ENCODE data around the gene GBF1.
"Not testable (repeated sequence)": the region's sequence is repeated elsewhere in the genome, so short reads cannot be mapped to it uniquely, and the experiment has no call there.

GBF1 gene

DNA sequence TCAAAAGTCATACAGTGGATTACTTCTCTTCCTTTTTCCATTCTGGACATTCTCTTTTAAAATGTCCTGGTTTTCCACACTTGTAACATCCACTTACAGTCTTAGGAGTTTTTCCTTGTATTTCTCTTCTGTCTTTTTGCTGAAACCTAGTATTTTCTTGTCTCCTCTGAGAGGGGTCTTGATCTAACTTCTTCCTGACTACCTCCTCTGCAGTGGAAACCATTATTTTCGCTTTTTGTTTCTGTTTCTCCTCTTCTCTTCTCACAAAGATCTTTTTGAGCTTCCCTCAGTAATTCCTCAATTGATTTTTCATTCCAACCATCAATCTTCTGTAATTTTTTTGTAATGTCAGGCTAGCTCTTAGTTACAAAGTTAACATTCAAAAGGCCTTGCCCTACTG, 42.9 kb upstream of the GBF1 start:
- DNase-seq (ENCODE audit: extremely low spot score), result no peak
- TF ChIP-seq ELF4 (IDR thresholded peaks at IDR 0.05) (no peak), ZNF384 (IDR thresholded peaks at IDR 0.05) (no peak), LEF1 (IDR thresholded peaks at IDR 0.05; ENCODE audit: borderline replicate concordance) (no peak), NFRKB (IDR thresholded peaks at IDR 0.05) (no peak), FOXK2 (IDR thresholded peaks at IDR 0.05) (no peak), L3MBTL2 (conservative IDR thresholded peaks at IDR 0.05) (no peak), FOXM1 (IDR thresholded peaks at IDR 0.05; ENCODE audit: borderline replicate concordance) (no peak), TARDBP (IDR thresholded peaks at IDR 0.05) (no peak), HDGF (IDR thresholded peaks at IDR 0.05; ENCODE audit: borderline replicate concordance) (no peak), FOXA1 (IDR thresholded peaks at IDR 0.05) (no peak), SP1 (IDR thresholded peaks at IDR 0.05) (no peak), BHLHE40 (IDR thresholded peaks at IDR 0.05; ENCODE audit: borderline replicate concordance) (no peak)
- TF ChIP-seq, protein P1, sequence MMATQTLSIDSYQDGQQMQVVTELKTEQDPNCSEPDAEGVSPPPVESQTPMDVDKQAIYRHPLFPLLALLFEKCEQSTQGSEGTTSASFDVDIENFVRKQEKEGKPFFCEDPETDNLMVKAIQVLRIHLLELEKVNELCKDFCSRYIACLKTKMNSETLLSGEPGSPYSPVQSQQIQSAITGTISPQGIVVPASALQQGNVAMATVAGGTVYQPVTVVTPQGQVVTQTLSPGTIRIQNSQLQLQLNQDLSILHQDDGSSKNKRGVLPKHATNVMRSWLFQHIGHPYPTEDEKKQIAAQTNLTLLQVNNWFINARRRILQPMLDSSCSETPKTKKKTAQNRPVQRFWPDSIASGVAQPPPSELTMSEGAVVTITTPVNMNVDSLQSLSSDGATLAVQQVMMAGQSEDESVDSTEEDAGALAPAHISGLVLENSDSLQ (IDR thresholded peaks at IDR 0.05), result no peak
- CTCF ChIA-PET, result no interaction called here
- POLR2A ChIA-PET, result interaction anchor here (0.6 kb wide), 1 partner anchor 299 kb away, joined by 4 read pairs; no protein-coding TSS in a partner anchor

DNA sequence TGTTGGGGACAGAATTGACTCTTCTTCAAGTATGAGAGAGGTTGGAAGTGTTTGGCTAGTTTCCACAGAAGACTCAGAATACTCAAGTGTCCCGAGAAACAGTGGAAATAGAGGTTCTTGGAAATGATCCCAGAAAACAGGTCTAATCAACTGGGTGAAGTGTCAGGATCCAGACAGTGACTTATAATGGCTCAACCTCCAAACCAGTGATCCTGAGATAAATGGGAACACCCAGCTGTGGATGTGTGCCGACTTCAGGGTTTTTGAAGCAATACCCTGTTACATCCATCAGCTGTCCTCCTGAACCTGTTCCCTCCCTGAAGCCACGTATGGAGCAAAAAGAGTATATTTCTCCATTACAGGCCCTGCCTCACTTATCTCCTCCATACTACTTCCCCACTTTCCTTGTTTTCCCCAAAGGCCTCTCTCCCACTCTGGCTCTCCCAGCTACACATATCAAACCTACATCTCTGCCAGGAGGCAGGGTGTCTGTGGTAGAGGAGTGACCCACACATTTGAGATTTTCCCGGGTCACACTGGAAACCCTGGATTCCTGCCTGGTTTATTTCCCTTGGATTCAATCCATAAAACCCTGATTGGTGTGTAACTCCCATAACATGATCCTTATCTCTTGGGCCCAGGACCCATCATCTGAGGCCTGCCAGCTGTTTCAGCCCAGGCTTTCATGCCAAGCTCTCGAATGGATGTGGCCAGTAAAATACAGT, 36.9 kb upstream of the GBF1 start:
- DNase-seq (ENCODE audit: extremely low spot score), result no peak
- TF ChIP-seq ELF4 (IDR thresholded peaks at IDR 0.05), result no peak
- TF ChIP-seq, protein P1 (IDR thresholded peaks at IDR 0.05), result no peak
- TF ChIP-seq ZNF384 (IDR thresholded peaks at IDR 0.05), result no peak
- no peak for TF ChIP-seq NFRKB (IDR thresholded peaks at IDR 0.05)
- no peak for TF ChIP-seq BHLHE40 (IDR thresholded peaks at IDR 0.05; ENCODE audit: borderline replicate concordance)
- no peak for TF ChIP-seq FOXK2 (IDR thresholded peaks at IDR 0.05)
- no peak for TF ChIP-seq LEF1 (IDR thresholded peaks at IDR 0.05; ENCODE audit: borderline replicate concordance)
- TF ChIP-seq FOXM1 (IDR thresholded peaks at IDR 0.05; ENCODE audit: borderline replicate concordance), result no peak
- no peak for TF ChIP-seq TARDBP (IDR thresholded peaks at IDR 0.05)
- TF ChIP-seq HDGF (IDR thresholded peaks at IDR 0.05; ENCODE audit: borderline replicate concordance), result no peak
- TF ChIP-seq L3MBTL2 (conservative IDR thresholded peaks at IDR 0.05), result no peak
- TF ChIP-seq ARNT (IDR thresholded peaks at IDR 0.05), result no peak
- ChIA-PET CTCF (interaction anchor here (0.6 to 0.7 kb wide), 2 partner anchors 13 to 22 kb away, joined by 3 read pairs; no protein-coding TSS in a partner anchor), POLR2A (no interaction called here)

DNA sequence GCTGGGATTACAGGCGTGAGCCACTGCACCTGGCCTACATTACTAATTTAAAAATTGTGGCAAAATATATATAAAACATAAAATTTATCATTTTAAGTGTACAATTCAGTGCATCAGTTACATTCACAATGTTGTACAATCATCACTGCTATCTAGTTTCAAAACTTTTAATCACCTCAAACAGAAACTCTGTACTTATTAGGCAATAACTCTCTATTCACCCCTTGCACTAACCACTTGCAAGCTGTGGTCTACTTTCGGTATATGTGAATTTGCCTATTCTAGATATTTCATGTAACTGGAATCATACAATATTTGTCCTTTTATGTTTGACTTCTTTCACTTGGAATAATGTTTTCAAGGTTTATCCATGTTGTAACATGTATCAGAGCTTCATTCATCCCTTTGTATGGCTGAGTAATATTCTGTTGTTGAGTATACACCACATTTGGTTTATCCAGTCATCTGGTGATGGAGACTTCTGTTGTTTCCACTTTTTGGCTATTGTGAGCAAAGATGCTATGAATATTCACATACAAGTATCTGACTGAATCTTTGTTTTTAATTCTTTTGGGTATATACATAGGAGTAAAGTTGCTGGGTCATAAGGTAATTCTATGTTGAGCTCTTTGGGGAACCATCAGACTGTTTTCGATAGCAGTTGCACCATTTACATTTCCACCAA, 33.6 kb upstream of the GBF1 start:
- ChIA-PET POLR2A (no interaction called here), CTCF (no interaction called here)
- TF ChIP-seq FOXA1 (IDR thresholded peaks at IDR 0.05) (no peak), LEF1 (IDR thresholded peaks at IDR 0.05; ENCODE audit: borderline replicate concordance) (no peak), ZNF384 (IDR thresholded peaks at IDR 0.05) (no peak), L3MBTL2 (conservative IDR thresholded peaks at IDR 0.05) (no peak), TARDBP (IDR thresholded peaks at IDR 0.05) (no peak), CTBP1 (IDR thresholded peaks at IDR 0.05; ENCODE audit: borderline replicate concordance) (no peak), FOXK2 (IDR thresholded peaks at IDR 0.05) (no peak), SUZ12 (IDR thresholded peaks at IDR 0.05) (no peak), ARNT (IDR thresholded peaks at IDR 0.05) (no peak), FOXM1 (IDR thresholded peaks at IDR 0.05; ENCODE audit: borderline replicate concordance) (no peak), ELF4 (IDR thresholded peaks at IDR 0.05) (no peak), HDGF (IDR thresholded peaks at IDR 0.05; ENCODE audit: borderline replicate concordance) (no peak), SP1 (IDR thresholded peaks at IDR 0.05) (no peak), NFRKB (IDR thresholded peaks at IDR 0.05) (no peak), BHLHE40 (IDR thresholded peaks at IDR 0.05; ENCODE audit: borderline replicate concordance) (no peak)
- TF ChIP-seq, protein P1 (IDR thresholded peaks at IDR 0.05), result no peak
- no peak for DNase-seq (ENCODE audit: extremely low spot score)

DNA sequence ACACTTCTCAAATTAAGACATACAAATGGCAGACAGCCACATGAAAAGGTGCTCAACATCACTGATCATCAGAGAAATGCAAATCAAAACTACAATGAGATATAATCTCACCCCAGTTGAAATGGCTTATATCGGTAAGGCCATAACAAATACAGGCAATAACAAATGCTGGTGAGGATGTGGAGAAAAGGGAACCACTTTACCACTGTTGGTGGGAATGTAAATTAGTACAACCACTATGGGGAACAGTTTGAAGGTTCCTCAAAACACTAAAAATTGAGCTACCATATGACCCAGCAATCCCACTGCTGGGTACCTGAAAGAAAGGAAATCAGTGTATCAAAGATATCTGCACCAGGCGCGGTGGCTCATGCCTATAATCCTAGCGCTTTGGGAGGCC, 31.7 kb upstream of the GBF1 start:
- DNase-seq (ENCODE audit: extremely low spot score); CTCF ChIA-PET; POLR2A ChIA-PET: not testable (repeated sequence)

DNA sequence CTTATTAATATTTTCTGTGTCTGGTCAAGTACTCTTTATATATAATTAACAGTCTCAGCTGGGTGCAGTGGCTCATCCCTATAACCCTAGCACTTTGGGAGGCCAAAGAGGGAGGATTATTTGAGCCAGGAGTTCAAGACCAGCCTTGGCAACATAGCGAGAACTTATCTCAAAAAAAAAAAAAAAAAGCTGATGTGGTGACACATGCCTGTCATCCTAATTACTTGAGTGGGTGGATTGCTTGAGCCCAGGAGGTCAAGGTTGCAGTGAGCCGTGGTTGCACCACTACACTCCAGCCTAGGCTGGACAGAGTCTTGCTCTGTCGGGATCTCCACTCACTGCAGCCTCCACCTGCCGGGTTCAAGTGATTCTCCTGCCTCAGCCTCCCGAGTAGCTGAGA, 26.0 kb upstream of the GBF1 start:
- CTCF ChIA-PET, result interaction anchor here (0.5 to 1.7 kb wide), 3 partner anchors 11 to 163 kb away, joined by 5 to 8 read pairs (median 7); no protein-coding TSS in a partner anchor
- DNase-seq (ENCODE audit: extremely low spot score), result no peak
- TF ChIP-seq FOXM1 (IDR thresholded peaks at IDR 0.05; ENCODE audit: borderline replicate concordance) (no peak), BHLHE40 (IDR thresholded peaks at IDR 0.05; ENCODE audit: borderline replicate concordance) (no peak), TARDBP (IDR thresholded peaks at IDR 0.05) (no peak), L3MBTL2 (conservative IDR thresholded peaks at IDR 0.05) (no peak), NFRKB (IDR thresholded peaks at IDR 0.05) (no peak), HDGF (IDR thresholded peaks at IDR 0.05; ENCODE audit: borderline replicate concordance) (no peak)
- TF ChIP-seq, protein P1 (IDR thresholded peaks at IDR 0.05), result no peak
- POLR2A ChIA-PET, result no interaction called here
